IPS-20b (cell line): ENCODE data around the gene C1orf159.

Experiments
- H3K27ac ChIP-seq: one replicate; pipeline ENCODE4 v1.5.1; 2013; ENCODE audit warnings: low read length
- H3K27me3 ChIP-seq: 2 replicates; pipeline ENCODE4 v1.6.1; 2013; ENCODE audit warnings: mild to moderate bottlenecking, low read length, inconsistent platforms; ENCODE audit not compliant: insufficient read depth
- H3K36me3 ChIP-seq: 2 replicates; pipeline ENCODE4 v1.6.1; 2013; ENCODE audit warnings: low read depth, mild to moderate bottlenecking, inconsistent platforms, low read length, moderate library complexity; ENCODE audit not compliant: insufficient read depth
- H3K4me1 ChIP-seq: 2 replicates; pipeline ENCODE4 v1.6.1; 2013; ENCODE audit warnings: mild to moderate bottlenecking, control low read depth, inconsistent platforms, low read length, moderate library complexity; ENCODE audit not compliant: insufficient read depth
- H3K4me3 ChIP-seq: 2 replicates; pipeline ENCODE4 v1.5.1; 2013; ENCODE audit warnings: mild to moderate bottlenecking, low read length, inconsistent platforms
- H3K9ac ChIP-seq: 2 replicates; pipeline ENCODE4 v1.6.1; 2013; ENCODE audit warnings: low read depth, mild to moderate bottlenecking, inconsistent platforms, low read length, moderate library complexity
- H3K9me3 ChIP-seq: 2 replicates; pipeline ENCODE4 v1.6.1; 2013; ENCODE audit warnings: mild to moderate bottlenecking, low read depth, low read length, inconsistent platforms; ENCODE audit not compliant: insufficient read depth

C1orf159 gene

DNA sequence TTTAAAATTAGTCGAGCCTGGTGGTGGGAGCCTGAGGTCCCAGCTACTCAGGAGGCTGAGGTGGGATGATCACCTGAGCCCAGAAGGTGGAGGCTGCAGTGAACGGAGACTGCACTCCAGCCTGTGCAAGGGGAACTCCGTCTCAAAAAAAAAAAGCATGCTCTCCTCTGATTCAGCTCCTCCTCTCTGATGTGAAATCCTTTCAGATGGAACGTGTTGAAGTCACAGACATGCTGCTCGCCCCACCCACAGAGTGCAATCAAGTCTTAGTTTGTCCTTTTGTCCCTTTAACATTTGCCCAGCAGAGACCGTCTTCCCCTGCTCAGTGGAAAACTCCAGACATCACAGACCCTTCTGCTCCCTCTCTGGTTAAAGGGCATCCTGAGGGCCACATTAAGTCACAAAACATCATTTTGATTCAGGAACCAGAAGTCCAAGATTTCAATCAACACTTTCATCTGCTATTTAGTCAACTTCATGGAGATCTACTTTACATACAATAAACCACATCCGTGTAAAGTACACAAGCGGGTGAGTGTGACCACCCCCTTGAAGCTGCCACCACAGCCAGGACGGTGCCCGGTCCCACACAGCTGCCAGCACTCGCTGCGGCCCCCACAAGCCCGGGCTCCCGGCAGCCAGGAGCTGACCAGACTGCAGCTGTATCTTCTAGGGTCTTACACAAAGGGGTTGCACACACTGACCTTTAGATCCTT lies 22.8 kb downstream of the C1orf159 start:
- Histone ChIP-seq H3K4me3 (no peak overlapping the region), H3K9ac (no peak overlapping the region), H3K27me3 (no peaks in the 10 kb centered on the region), H3K4me1 (no peaks in the 10 kb centered on the region), H3K27ac (no peak overlapping the region), H3K36me3 (no peaks in the 10 kb centered on the region), H3K9me3 (peaks cover 12% of the 10 kb centered on the region; the same call in 1 of the 2 replicates)

DNA sequence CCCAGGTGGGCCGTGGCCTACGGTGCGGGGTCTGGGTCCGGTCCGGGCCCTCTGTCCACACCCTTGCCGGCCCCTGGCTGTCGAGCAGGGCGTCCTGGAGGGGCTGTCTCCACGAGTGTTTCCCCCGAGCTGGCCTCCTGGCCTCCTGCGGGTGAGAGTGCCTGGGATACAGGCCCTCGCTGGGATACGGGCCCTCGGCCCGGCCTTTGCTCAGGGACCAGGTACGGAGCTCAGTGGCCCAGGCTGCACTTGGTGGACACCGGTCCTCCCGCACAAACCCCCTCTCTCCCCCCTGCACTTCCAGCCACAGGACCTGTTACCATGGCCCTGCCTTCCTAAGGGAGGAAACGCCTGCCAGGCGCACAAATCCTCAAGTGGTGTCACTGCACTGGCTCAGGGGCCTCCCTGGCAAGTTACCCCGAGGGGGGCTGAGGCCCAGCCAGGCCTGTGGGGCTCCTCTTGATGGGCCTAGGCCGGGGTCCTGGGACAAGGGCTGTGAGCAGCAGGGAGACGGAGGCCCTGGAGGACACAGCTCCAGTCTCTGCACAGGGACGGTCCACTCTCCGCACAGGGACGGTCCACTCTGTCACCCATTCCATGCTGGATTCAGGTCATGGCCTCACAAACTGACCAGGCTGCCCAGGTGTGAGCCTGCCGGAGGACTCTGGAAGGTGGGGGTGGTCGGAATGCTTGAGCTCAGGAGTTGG lies 23.6 kb downstream of the C1orf159 start:
- H3K9me3 ChIP-seq: peaks cover 12% of the 10 kb centered on the region; the same call in 1 of the 2 replicates
- no peaks in the 10 kb centered on the region for H3K36me3 ChIP-seq
- H3K9ac ChIP-seq: no peak overlapping the region
- no peak overlapping the region for H3K4me3 ChIP-seq
- H3K4me1 ChIP-seq: no peaks in the 10 kb centered on the region
- H3K27ac ChIP-seq: no peak overlapping the region
- no peaks in the 10 kb centered on the region for H3K27me3 ChIP-seq

DNA sequence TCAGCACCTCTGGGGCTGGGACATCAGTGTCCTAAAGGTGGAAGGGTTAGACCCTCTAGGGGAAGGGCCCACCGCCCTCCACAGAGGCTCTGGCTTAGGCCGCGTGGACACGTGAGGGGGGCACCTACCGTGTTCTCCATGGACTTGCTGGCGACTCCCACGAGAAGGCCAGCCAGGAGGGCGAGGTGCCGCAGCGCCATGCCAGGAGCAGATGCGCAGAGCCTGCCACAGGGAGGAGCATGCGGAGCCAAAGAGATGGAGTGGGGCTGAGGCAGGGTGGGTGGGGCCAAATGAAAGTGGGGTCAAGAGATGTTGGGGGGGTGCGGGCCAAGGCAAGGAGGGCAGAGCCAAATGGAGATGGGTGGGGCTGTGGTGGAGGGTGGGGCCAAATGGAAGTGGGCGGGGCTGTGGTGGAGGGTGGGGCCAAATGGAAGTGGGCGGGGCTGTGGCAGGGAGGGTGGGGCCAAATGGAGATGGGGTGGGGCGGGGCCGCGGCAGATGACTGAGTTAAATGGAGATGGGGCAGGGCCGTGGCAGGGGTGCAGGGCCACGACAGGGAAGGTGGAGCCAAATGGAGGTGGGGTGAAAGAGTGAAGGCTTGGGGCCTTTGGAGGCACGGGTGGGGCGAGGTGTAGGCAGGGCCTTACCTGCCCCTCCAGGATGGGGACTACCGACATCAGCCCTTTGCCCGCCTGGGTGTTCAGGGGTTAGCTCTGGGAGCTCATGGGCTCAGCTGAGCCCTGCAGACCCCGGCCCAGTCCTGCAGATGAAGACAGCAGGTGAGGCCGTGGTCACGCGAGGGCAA lies 24.3 kb downstream of the C1orf159 start:
- Histone ChIP-seq H3K4me3 (no peak overlapping the region), H3K4me1 (no peaks in the 10 kb centered on the region), H3K36me3 (no peaks in the 10 kb centered on the region), H3K27ac (no peak overlapping the region), H3K27me3 (no peaks in the 10 kb centered on the region), H3K9ac (no peak overlapping the region), H3K9me3 (peaks cover 12% of the 10 kb centered on the region; the same call in 1 of the 2 replicates)

DNA sequence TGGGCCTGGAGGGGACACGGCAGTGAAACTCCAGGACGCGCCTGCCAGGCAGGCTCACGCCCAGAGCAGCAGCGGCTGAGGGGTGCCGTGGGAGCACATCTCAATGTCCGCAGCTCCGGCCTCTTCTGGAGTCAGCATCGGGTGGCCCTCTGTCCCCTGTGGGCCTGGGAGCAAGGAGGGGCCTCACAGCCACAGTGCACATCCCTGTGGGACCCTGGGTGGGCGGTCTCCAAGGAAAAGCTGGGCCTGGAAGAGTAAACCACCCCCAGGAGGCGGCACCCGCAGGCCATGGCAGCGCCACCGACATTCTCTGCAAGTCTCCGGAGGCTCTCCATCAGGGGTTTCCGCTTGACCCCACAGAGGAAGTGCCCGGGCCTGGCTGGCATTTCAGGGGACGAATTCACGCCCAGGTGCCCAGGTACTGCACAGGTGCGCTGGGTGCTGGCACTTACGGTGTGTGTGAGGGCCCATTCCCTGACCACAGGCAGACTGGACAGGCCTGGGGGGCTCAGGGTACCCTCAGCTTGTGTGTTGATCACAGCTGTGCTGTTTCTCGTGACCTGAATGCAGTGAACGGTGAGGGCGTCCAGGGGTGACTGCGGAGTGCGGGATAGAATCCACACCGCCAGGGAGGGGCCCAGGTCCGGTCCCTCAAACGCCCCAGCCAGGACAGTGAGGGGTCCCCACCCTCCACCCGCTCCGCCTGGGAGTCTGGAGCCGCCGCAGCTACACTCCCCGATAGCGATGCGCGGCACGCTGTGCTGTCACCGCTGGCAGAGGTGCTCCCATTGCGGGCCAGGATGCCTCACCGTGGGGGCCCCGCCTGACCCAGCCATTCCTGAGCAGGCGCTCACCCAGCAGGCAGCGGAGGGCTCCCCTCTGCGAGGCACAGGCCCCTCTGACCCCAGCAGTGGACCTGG lies 25.2 kb downstream of the C1orf159 start:
- no peak overlapping the region for H3K4me3 ChIP-seq
- H3K9me3 ChIP-seq: peaks cover 8% of the 10 kb centered on the region; the same call in 1 of the 2 replicates
- no peak overlapping the region for H3K9ac ChIP-seq
- H3K4me1 ChIP-seq: no peaks in the 10 kb centered on the region
- H3K27ac ChIP-seq: no peak overlapping the region
- no peaks in the 10 kb centered on the region for H3K36me3 ChIP-seq
- no peaks in the 10 kb centered on the region for H3K27me3 ChIP-seq

DNA sequence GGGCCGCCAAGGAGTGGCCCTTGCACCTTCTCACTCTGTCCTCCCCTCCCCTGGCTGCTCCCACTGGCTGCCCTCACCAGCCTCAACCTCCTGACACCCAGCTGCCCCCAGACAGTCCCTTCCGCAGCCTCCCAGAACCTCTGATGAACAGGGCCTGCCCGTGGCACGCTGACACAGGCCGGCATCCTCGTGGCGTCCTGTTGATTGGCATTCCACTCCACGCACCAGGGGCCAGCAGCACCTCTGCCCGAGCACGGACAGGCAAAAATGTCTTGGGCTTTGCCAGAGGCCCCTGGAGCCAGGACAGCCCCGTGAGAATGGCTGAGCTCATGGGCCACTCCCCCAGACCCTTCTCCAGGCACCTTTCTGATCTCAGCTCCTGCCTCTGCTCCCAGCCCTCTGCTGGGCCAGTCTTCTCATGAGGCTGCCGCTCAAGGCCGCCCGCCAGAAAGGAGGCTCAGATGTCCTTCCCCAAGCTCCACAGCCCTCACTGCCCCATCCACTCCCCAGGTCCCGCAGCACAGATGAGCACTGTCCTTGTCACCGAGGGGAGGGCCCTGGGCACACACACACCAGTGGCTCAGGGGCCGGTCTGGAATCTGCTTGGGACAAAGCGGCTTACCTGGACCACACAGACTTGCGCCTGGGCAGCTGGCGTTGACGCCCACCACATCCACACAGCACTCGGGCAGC lies 26.0 kb downstream of the C1orf159 start:
- no peak overlapping the region for H3K4me3 ChIP-seq
- H3K36me3 ChIP-seq: no peaks in the 10 kb centered on the region
- H3K4me1 ChIP-seq: no peaks in the 10 kb centered on the region
- no peaks in the 10 kb centered on the region for H3K27me3 ChIP-seq
- H3K9ac ChIP-seq: no peak overlapping the region
- no peak overlapping the region for H3K27ac ChIP-seq
- H3K9me3 ChIP-seq: peaks cover 2% of the 10 kb centered on the region; the same call in 1 of the 2 replicates

DNA sequence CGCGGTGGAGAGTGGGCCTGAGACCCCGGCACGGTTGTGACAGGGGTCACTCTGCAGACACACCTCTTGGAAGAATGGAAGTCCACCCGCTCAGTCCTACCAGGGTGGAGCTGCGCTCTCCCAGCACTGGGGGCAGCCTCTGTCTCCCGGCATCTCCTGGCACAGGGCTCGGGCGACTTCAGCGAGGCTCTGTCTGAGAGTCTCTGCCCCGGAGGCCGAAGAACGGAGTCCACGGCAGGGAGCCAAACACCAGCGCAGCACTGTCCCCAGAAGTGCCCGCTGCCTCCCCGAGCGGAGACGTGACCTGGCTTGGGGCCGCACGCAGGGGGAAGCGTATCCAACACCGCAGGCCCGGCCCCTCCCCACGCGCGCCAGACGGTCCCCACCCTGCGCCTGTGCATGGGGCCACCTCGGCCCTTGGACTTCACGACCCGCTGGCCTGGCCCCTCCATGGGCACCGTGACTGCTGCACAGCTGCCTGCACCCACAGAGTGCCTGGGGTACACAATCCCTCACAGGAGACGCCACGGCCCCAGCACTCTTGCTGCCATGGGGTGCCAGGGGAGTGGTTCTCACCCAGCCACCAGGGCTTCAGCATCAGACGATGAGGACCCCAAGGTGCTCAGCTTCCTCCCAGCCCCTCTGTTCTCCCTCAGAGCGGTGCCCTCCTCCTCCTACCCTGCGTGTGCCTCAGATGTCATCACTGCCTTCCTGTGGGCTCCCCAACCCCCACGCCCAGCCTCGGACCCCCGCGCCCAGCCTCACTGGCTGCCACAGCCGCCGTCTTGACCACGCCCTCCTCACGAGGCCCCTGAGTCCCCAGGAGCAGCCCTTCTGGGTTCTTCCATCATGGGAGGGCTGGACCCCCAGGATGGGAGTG lies 26.8 kb downstream of the C1orf159 start:
- Histone ChIP-seq H3K27me3 (no peaks in the 10 kb centered on the region), H3K4me1 (no peaks in the 10 kb centered on the region), H3K4me3 (no peak overlapping the region), H3K36me3 (no peaks in the 10 kb centered on the region), H3K9ac (no peak overlapping the region), H3K27ac (no peak overlapping the region), H3K9me3 (no peaks in the 10 kb centered on the region)

DNA sequence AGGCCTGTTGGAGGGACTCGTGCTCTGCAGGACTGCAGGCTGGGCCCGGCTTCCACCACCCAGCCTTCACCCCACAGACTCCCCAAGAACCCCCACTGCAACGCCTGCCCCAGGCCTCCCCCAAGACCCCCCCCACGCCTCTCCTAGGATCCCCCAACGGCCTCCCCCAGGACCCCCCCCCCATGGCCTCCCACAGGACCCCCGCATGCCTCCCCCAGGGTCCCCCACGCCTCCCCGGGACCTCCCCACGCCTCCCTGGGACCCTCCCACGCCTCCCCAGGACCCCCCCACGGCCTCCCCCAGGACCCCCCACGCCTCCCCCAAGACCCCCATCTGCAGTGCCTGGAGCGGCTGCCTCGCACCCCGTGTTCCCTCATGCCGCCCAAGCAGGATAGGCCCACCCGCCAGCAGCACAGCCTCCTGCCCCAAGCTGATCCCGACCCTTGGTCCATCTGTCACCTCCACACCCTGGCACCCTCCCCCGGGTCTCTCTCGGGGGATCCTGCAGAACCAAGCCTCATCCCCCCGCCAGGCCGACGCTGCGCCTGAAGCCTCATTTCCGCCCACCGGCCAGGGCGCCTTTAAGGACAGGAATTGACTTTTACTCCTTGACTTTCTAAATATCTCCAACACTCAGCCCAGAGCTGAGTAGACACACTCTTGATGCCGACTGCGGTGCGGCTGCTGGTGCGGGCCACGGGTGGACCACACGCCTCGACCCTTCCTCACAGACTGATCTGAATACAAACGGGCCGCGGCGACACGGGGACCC lies 27.7 kb downstream of the C1orf159 start:
- no peaks in the 10 kb centered on the region for H3K36me3 ChIP-seq

DNA sequence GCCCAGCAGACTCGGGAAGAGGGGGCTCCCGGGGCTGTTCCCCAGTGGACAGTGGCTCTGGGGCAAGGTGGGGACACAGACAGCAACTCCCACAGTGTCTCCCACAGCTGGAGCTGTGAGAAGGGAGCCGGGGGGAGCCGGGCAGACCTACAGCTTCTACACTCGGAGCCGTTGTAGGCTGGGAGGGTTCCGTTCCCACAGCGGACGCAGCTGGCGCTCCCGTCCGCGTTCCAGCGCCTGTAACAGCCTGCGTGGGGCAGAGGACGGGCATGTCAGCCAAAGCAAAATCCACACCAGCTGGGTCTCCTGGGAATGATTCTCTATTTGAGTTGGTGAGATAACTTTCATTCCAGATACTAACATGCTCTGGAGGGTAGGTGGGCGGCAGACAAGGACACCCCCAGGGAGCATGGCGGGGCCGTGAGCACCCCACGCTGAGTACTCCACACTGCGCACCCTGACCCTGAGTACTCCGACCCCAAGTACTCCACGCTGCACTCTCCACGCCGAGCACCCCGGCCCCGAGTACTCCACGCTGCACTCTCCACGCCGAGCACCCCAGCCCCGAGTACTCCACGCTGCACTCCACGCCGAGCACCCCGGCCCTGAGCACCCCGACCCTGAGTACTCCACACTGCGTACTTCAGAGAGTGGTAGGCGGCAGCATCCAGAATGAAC lies 28.4 kb downstream of the C1orf159 start:
- Histone ChIP-seq H3K4me3 (no peak overlapping the region), H3K27me3 (no peaks in the 10 kb centered on the region), H3K36me3 (no peaks in the 10 kb centered on the region), H3K27ac (no peak overlapping the region), H3K9ac (no peak overlapping the region), H3K4me1 (no peaks in the 10 kb centered on the region), H3K9me3 (no peaks in the 10 kb centered on the region)

More for the DNA sequence above, 27.7 kb downstream of the C1orf159 start:
- no peaks in the 10 kb centered on the region for H3K27me3 ChIP-seq
- no peaks in the 10 kb centered on the region for H3K9me3 ChIP-seq
- no peak overlapping the region for H3K4me3 ChIP-seq
- H3K27ac ChIP-seq: no peak overlapping the region
- H3K4me1 ChIP-seq: no peaks in the 10 kb centered on the region
- H3K9ac ChIP-seq: no peak overlapping the region

DNA sequence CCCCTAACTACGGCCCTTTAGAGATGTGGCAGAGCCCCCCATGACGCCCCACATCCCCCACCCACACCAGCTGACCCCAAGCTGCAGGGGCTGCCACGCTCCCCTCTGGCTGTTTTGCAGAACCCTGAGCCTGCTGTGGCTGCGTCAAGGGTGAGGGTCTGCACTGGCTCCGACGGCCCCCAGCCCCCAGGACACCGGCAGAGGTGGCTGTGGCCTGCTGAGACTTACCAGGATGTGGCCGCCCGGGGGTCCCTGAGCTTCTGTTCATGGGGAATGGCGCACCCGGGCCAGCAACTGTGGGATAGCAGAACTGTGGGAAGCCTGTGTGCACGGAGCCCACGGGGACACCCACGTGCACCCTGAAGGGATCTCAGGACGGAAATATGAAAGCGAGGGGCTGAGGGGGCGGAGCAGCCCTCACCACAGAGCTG lies 29.0 kb downstream of the C1orf159 start:
- Histone ChIP-seq H3K27ac (no peak overlapping the region), H3K4me3 (no peak overlapping the region), H3K27me3 (no peaks in the 10 kb centered on the region), H3K9me3 (no peaks in the 10 kb centered on the region), H3K4me1 (no peaks in the 10 kb centered on the region), H3K36me3 (no peaks in the 10 kb centered on the region), H3K9ac (no peak overlapping the region)
